ENCODE results near the gene TGFB1I1. TPM values are rescaled to one million over a fixed set of nuclear protein-coding genes. Genes with fewer than 3 reads are reported as not detected.

TGFB1I1 gene
- polyA plus RNA-seq, 2 of the 4 experiments (the other 2 are of a cell fraction): 8.3 to 75.1 TPM

- DNase-seq (ENCODE audit: low read depth in 1 of 2, low spot score in 1 of 2) (no peak), ATAC-seq (no peak), FAIRE-seq (no peak)
- ChIA-PET CTCF (no interaction called here), POLR2A (no interaction called here)
- no peak overlapping the region for H3K4me3 ChIP-seq
- peaks cover 7% of the 10 kb centered on the region for H3K4me1 ChIP-seq
- no peaks in the 10 kb centered on the region for H3K9me3 ChIP-seq
- H3K4me2 ChIP-seq: no peak overlapping the region
- TF ChIP-seq HOXB5 (CRISPR knock-in tag; IDR thresholded peaks at IDR 0.05) (no peak), HOXA7 (CRISPR knock-in tag; IDR thresholded peaks at IDR 0.05) (no peak), BHLHE40 (IDR thresholded peaks at IDR 0.05; ENCODE audit: low read depth, low read length) (no peak), HEYL (CRISPR knock-in tag; IDR thresholded peaks at IDR 0.05) (no peak), ESRRA (IDR thresholded peaks at IDR 0.05; ENCODE audit: borderline replicate concordance, low read length) (no peak), POLR2AphosphoS2 (conservative IDR thresholded peaks at IDR 0.05; ENCODE audit: low read length) (no peak), CHD2 (IDR thresholded peaks at IDR 0.05; ENCODE audit: low read length, partially characterized antibody) (no peak), ZC3H11A (IDR thresholded peaks at IDR 0.05) (no peak), NPAS2 (CRISPR knock-in tag; IDR thresholded peaks at IDR 0.05; ENCODE audit: borderline replicate concordance) (no peak), PHF8 (IDR thresholded peaks at IDR 0.05; ENCODE audit: borderline replicate concordance, low read depth) (no peak), ZFP36 (IDR thresholded peaks at IDR 0.05; ENCODE audit: borderline replicate concordance, partially characterized antibody) (no peak), SREBF2 (IDR thresholded peaks at IDR 0.05) (no peak)
- TF ChIP-seq, protein P1, sequence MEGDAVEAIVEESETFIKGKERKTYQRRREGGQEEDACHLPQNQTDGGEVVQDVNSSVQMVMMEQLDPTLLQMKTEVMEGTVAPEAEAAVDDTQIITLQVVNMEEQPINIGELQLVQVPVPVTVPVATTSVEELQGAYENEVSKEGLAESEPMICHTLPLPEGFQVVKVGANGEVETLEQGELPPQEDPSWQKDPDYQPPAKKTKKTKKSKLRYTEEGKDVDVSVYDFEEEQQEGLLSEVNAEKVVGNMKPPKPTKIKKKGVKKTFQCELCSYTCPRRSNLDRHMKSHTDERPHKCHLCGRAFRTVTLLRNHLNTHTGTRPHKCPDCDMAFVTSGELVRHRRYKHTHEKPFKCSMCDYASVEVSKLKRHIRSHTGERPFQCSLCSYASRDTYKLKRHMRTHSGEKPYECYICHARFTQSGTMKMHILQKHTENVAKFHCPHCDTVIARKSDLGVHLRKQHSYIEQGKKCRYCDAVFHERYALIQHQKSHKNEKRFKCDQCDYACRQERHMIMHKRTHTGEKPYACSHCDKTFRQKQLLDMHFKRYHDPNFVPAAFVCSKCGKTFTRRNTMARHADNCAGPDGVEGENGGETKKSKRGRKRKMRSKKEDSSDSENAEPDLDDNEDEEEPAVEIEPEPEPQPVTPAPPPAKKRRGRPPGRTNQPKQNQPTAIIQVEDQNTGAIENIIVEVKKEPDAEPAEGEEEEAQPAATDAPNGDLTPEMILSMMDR (IDR thresholded peaks at IDR 0.05): no peak
- TF ChIP-seq, protein P2, sequence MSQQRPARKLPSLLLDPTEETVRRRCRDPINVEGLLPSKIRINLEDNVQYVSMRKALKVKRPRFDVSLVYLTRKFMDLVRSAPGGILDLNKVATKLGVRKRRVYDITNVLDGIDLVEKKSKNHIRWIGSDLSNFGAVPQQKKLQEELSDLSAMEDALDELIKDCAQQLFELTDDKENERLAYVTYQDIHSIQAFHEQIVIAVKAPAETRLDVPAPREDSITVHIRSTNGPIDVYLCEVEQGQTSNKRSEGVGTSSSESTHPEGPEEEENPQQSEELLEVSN (IDR thresholded peaks at IDR 0.05; ENCODE audit: borderline replicate concordance, low read depth): no peak
- TF ChIP-seq, protein P3, sequence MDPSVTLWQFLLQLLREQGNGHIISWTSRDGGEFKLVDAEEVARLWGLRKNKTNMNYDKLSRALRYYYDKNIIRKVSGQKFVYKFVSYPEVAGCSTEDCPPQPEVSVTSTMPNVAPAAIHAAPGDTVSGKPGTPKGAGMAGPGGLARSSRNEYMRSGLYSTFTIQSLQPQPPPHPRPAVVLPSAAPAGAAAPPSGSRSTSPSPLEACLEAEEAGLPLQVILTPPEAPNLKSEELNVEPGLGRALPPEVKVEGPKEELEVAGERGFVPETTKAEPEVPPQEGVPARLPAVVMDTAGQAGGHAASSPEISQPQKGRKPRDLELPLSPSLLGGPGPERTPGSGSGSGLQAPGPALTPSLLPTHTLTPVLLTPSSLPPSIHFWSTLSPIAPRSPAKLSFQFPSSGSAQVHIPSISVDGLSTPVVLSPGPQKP (IDR thresholded peaks at IDR 0.05; ENCODE audit: low read depth, low read length): no peak
- H3K27ac ChIP-seq: no peak overlapping the region
- 83% methylated on average over 8 of the region's 18 CpGs for WGBS (ENCODE audit: missing lambda C conversion rate)
Measured at GRCh38 chr16:31466381-31466841, 5.5 kb upstream of the TGFB1I1 start.

DNA sequence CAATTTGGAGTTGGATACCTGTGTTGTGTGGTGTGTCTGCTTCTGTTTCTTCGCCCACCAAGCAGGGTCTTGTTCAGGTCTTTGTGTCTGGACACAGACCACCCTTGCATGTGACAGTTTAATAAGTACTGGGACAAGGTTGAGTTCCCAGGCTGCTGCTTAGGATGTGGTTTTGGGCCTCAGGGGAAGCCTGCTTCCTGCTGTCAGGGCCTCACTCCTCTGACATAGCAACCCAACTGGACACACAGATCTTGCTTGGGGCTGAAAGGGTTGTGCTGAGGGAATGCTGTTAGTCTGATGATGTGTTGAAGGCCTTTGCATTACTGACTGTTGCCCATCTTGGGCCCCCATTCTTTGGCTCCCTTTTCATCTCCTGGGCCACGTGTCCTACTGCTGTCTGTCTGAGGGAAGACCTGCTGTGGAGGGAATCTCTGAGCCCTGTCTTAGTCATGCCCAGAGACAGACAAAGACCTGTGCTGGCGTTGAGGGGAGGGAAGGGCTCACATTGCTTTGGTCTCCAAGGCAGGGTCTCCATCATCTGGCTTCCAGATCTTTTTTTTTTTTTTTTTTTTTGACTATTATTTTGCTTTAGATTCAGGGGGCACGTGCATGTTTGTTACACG lies 4.7 kb upstream of the TGFB1I1 start:
- Histone ChIP-seq H3K27ac (no peak overlapping the region), H3K9me3 (no peaks in the 10 kb centered on the region), H3K4me3 (no peak overlapping the region), H3K4me1 (peaks cover 9% of the 10 kb centered on the region), H3K4me2 (no peak overlapping the region)
- POLR2A ChIA-PET: no interaction called here
- 80% methylated on average over 5 of the region's 5 CpGs for WGBS (ENCODE audit: missing lambda C conversion rate)
- TF ChIP-seq HOXB5 (CRISPR knock-in tag; IDR thresholded peaks at IDR 0.05) (no peak), MAFK (IDR thresholded peaks at IDR 0.05; ENCODE audit: partially characterized antibody) (no peak), FOSL2 (IDR thresholded peaks at IDR 0.05) (no peak), FOSL2 (CRISPR knock-in tag; IDR thresholded peaks at IDR 0.05) (no peak), PHF8 (IDR thresholded peaks at IDR 0.05; ENCODE audit: borderline replicate concordance, low read depth) (no peak), SMC3 (IDR thresholded peaks at IDR 0.05) (no peak), CBX2 (IDR thresholded peaks at IDR 0.05; ENCODE audit: borderline replicate concordance, low read depth) (no peak), POLR2A (IDR thresholded peaks at IDR 0.05; ENCODE audit: low read length) (no peak), BHLHE40 (IDR thresholded peaks at IDR 0.05; ENCODE audit: low read depth, low read length) (no peak), RFX5 (IDR thresholded peaks at IDR 0.05) (no peak), JUNB (IDR thresholded peaks at IDR 0.05) (no peak), HDAC2 (IDR thresholded peaks at IDR 0.05) (no peak), SREBF2 (IDR thresholded peaks at IDR 0.05) (no peak), CEBPB (IDR thresholded peaks at IDR 0.05) (no peak), TP53 (CRISPR knock-in tag; IDR thresholded peaks at IDR 0.05) (no peak), EHMT2 (IDR thresholded peaks at IDR 0.05; ENCODE audit: low read depth) (no peak), JUN (IDR thresholded peaks at IDR 0.05) (no peak)
- TF ChIP-seq, protein P4, sequence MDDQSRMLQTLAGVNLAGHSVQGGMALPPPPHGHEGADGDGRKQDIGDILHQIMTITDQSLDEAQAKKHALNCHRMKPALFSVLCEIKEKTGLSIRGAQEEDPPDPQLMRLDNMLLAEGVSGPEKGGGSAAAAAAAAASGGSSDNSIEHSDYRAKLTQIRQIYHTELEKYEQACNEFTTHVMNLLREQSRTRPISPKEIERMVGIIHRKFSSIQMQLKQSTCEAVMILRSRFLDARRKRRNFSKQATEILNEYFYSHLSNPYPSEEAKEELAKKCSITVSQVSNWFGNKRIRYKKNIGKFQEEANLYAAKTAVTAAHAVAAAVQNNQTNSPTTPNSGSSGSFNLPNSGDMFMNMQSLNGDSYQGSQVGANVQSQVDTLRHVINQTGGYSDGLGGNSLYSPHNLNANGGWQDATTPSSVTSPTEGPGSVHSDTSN (IDR thresholded peaks at IDR 0.05): no peak
- DNase-seq (ENCODE audit: low read depth in 1 of 2, low spot score in 1 of 2) (no peak), ATAC-seq (no peak), FAIRE-seq (no peak)
- CTCF ChIA-PET: no interaction called here

All from A549 (cell line).